HepG2 (cell line): ENCODE results near the gene SBK2. TPM values are rescaled to one million over a fixed set of nuclear protein-coding genes. Genes with fewer than 3 reads are reported as not detected.

Source experiments
- ATAC-seq: fragments of 200-7000 bp; cut with Tn5 transposase; 3 replicates; pipeline ENCODE4 v1.9.1; 2020; ENCODE audit warnings: mild to moderate bottlenecking, moderate library complexity
- BruUV-seq: library from RNA; stranded (reverse); fragments of 400-500 nt; replicated peaks from 2 replicates; lab custom pipeline; 2021; lab: Mats Ljungman, UMichigan
- CTCF ChIA-PET: fragments of 300-600 bp; formaldehyde crosslinking; extraction: SDS; loops from one replicate; lab custom pipeline; 2021; ENCODE audit warnings: low total read pairs, inconsistent platforms, low intra/inter-chr PET ratio; lab: Yijun Ruan, JAX
- POLR2A ChIA-PET: fragments of 350-600 bp; sonication (Branson Sonifier 250); formaldehyde crosslinking; loops from one replicate; lab custom pipeline; 2020; ENCODE audit warnings: antibody characterized with exemption, inconsistent platforms; lab: Yijun Ruan, JAX
- DNase-seq: peaks from one replicate; pipeline ENCODE4 v3.0.0-alpha.2; 2015; ENCODE audit warnings: low spot score
- FAIRE-seq: peaks from 3 replicates; lab custom pipeline; 2011; peaks lifted over from hg19 to GRCh38; lab: Jason Lieb, UNC
- H2AFZ ChIP-seq: one replicate; pipeline ENCODE4 v1.6.1; 2011; ENCODE audit warnings: low read length, inconsistent platforms
- H3K27ac ChIP-seq: fragments of 300-600 bp; 3 replicates; pipeline ENCODE4 v1.8.0; 2011; ENCODE audit warnings: mixed run types, mild to moderate bottlenecking, mixed read lengths, low read length, inconsistent platforms; ENCODE audit not compliant: insufficient read depth; ENCODE audit errors: extremely low read length
- H3K27me3 ChIP-seq, 2 experiments: fragments of 200-600 bp in 1 of 2; 2 replicates in 1 of 2; 3 replicates in 1 of 2; pipeline versions ENCODE4 v1.6.0 to v1.8.0; 2011; ENCODE audit warnings: low read length in 2 of 2, mild to moderate bottlenecking in 2 of 2, moderate library complexity in 2 of 2, inconsistent platforms in 1 of 2; ENCODE audit not compliant: insufficient read depth in 2 of 2, control insufficient read depth in 1 of 2
- H3K36me3 ChIP-seq, 2 experiments: fragments of 200-600 bp in 1 of 2; replicated peaks in 1 of 2; 2 replicates in 1 of 2; 3 replicates in 1 of 2; pipeline versions ENCODE4 v1.5.1 to v1.8.0; 2011; ENCODE audit warnings: low read length in 2 of 2, inconsistent platforms in 1 of 2; ENCODE audit not compliant: insufficient read depth in 2 of 2, control insufficient read depth in 1 of 2
- H3K4me1 ChIP-seq: 2 replicates; pipeline ENCODE4 v1.5.1; 2012; ENCODE audit warnings: low read length, inconsistent platforms; ENCODE audit not compliant: insufficient read depth
- H3K4me2 ChIP-seq: 2 replicates; pipeline ENCODE4 v1.6.0; 2011; ENCODE audit warnings: low read depth, low read length, inconsistent platforms
- H3K4me3 ChIP-seq, 3 experiments: fragments of 200-600 bp in 1 of 3; sonication (generic), shearing (Covaris generic) in 1 of 3; replicated peaks in 1 of 3; 2 replicates each; pipeline ENCODE4 v1.5.1; 2011 to 2016; ENCODE audit warnings: low read length in 3 of 3, inconsistent platforms in 2 of 3, low read depth in 2 of 3, mild to moderate bottlenecking in 2 of 3, control low read depth in 1 of 3, mixed read lengths in 1 of 3; ENCODE audit not compliant: insufficient read depth in 1 of 3
- H3K79me2 ChIP-seq: one replicate; pipeline ENCODE4 v1.6.1; 2011; ENCODE audit warnings: low read length, inconsistent platforms; ENCODE audit not compliant: insufficient read depth
- H3K9ac ChIP-seq: 2 replicates; pipeline ENCODE4 v1.6.0; 2011; ENCODE audit warnings: mild to moderate bottlenecking, low read depth, low read length, inconsistent platforms; ENCODE audit not compliant: insufficient read depth
- H3K9me3 ChIP-seq: 2 replicates; pipeline ENCODE4 v1.5.1; 2012; ENCODE audit warnings: mild to moderate bottlenecking, low read length
- H4K20me1 ChIP-seq: 2 replicates; pipeline ENCODE4 v1.6.0; 2011; ENCODE audit warnings: inconsistent platforms, mild to moderate bottlenecking, low read length, moderate library complexity; ENCODE audit not compliant: insufficient read depth
- AGO1 ChIP-seq: fragments of 200-400 bp; formaldehyde crosslinking; IDR thresholded peaks from 2 replicates; pipeline ENCODE4 v1.6.1; 2017; ENCODE audit warnings: mild to moderate bottlenecking, low read depth, low read length, moderate library complexity; ENCODE audit not compliant: poor library complexity, severe bottlenecking
- BCL6 ChIP-seq: IDR thresholded peaks from 2 replicates; pipeline ENCODE4 v1.6.1; 2016; ENCODE audit warnings: missing genetic modification reagents, missing compliant biosample characterization
- JUNB ChIP-seq: sonication (generic); formaldehyde crosslinking; IDR thresholded peaks from 2 replicates; pipeline ENCODE4 v1.8.0; 2022; ENCODE audit warnings: missing genetic modification reagents, mild to moderate bottlenecking, borderline replicate concordance
- PHF8 ChIP-seq: sonication (generic); formaldehyde crosslinking; IDR thresholded peaks from 2 replicates; pipeline ENCODE4 v1.5.0; 2020; ENCODE audit warnings: missing genetic modification reagents
- RELA ChIP-seq: sonication (generic); formaldehyde crosslinking; IDR thresholded peaks from 2 replicates; pipeline ENCODE4 v1.4.0; 2020; ENCODE audit warnings: missing genetic modification reagents
- SNAI1 ChIP-seq: sonication (generic); formaldehyde crosslinking; IDR thresholded peaks from 2 replicates; pipeline ENCODE4 v1.5.0; 2020; ENCODE audit warnings: mild to moderate bottlenecking, missing genetic modification reagents, borderline replicate concordance
- THRA ChIP-seq: sonication (generic); formaldehyde crosslinking; IDR thresholded peaks from 2 replicates; pipeline ENCODE4 v1.4.0; 2020; ENCODE audit warnings: missing genetic modification reagents, borderline replicate concordance
- ZNF773 ChIP-seq: sonication (generic); formaldehyde crosslinking; IDR thresholded peaks from 2 replicates; pipeline ENCODE4 v1.4.0; 2020; ENCODE audit warnings: missing genetic modification reagents, borderline replicate concordance
- ZNF780A ChIP-seq: sonication (generic); formaldehyde crosslinking; IDR thresholded peaks from 2 replicates; pipeline ENCODE4 v1.8.0; 2022; ENCODE audit warnings: mild to moderate bottlenecking, missing genetic modification reagents, moderate library complexity
- ZNF816 ChIP-seq: sonication (generic); formaldehyde crosslinking; IDR thresholded peaks from 2 replicates; pipeline ENCODE4 v1.8.0; 2022; ENCODE audit warnings: missing genetic modification reagents, mild to moderate bottlenecking, borderline replicate concordance
- whole genome bisulfite sequencing: methylation state at CpG from one replicate; pipeline ENCODE4 v1.1.6; 2017; ENCODE audit warnings: low lambda C conversion rate; 5-methylcytosine and 5-hydroxymethylcytosine counted together
- in situ Hi-C: cut with HindIII; loops from 2 replicates; pipeline ENCODE4 v1.10.0; 2017; ENCODE audit warnings: low pct_unique_long_range_greater_than_20kb; ENCODE audit not compliant: extremely low pct_ligation_motif_present
- intact Hi-C: fragments of 100-400 bp; cut with micrococcal nuclease; formaldehyde crosslinking; loops from one replicate; pipeline ENCODE4 v1.10.0; 2022; ENCODE audit not compliant: unreplicated experiment
- polyA plus RNA-seq, 8 experiments: library from polyadenylated mRNA; depleted of rRNA in 3 of 8; stranded (reverse) in 7 of 8; unstranded in 1 of 8; fragments of >200 nt; fragmentation: Illumina TruSeq in 4 of 8; extraction: Trizol in 4 of 8; gene quantifications; 2 replicates each; pipeline versions ENCODE4 v1.2.1 to v1.2.3, GENCODE V29; 2011 to 2016; ENCODE audit warnings: low read depth in 4 of 8, missing spikeins in 1 of 8, mixed read lengths in 1 of 8; ENCODE audit not compliant: insufficient read depth in 1 of 8
- total RNA-seq, 5 experiments: library from RNA; depleted of rRNA; stranded (reverse); fragments of >200 nt; fragmentation: Illumina TruSeq; extraction: Trizol; gene quantifications; 2 replicates each; pipeline ENCODE4 v1.2.3, GENCODE V29; 2016; ENCODE audit warnings: low read depth in 1 of 5
- TF ChIP-seq, protein P1 (sequence below): IDR thresholded peaks from 2 replicates; pipeline ENCODE4 v1.6.1; 2012; ENCODE audit warnings: inconsistent platforms

Gene SBK2
- total and polyA plus RNA-seq, 2 of the 13 experiments (the other 11 are each of a cell fraction or from before 2014, with no cell fraction given) = 0.24 TPM; not detected in 1

- peaks cover 16% of the 10 kb centered on the region for H3K4me1 ChIP-seq
- TF ChIP-seq, protein P1, sequence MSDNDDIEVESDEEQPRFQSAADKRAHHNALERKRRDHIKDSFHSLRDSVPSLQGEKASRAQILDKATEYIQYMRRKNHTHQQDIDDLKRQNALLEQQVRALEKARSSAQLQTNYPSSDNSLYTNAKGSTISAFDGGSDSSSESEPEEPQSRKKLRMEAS = no peak
- TF ChIP-seq ZNF816 (CRISPR knock-in tag) = no peak
- TF ChIP-seq BCL6 = no peak
- TF ChIP-seq THRA = no peak
- no peak for TF ChIP-seq SNAI1
- TF ChIP-seq RELA (CRISPR knock-in tag) = no peak
- no peak for TF ChIP-seq ZNF780A
- no peak for TF ChIP-seq JUNB (CRISPR knock-in tag)
- no peak for TF ChIP-seq AGO1
- TF ChIP-seq ZNF773 (CRISPR knock-in tag) = no peak
- no peak for TF ChIP-seq PHF8 (CRISPR knock-in tag)
- no peak overlapping the region for H2AFZ ChIP-seq
- H3K4me3 ChIP-seq = no peak overlapping the region
- H3K27me3 ChIP-seq = peaks cover 0 to 5% of the 10 kb centered on the region in 2 experiments; a peak in 2 of 5 replicates
- ATAC-seq (peak; percentile 54), DNase-seq (no peak), FAIRE-seq (no peak)
- intact Hi-C loops (no loop called here), in situ Hi-C loops (no loop called here)
- 25% methylated on average over 12 of the region's 12 CpGs for WGBS
- BruUV-seq = no TSS peak
- ChIA-PET POLR2A (no interaction called here), CTCF (no interaction called here)
- H3K4me2 ChIP-seq = peak overlapping the region; percentile 29; the same call in 1 of the 2 replicates
- no peaks in the 10 kb centered on the region for H3K79me2 ChIP-seq
- H3K9ac ChIP-seq = no peak overlapping the region
- no peaks in the 10 kb centered on the region for H3K36me3 ChIP-seq
- no peak overlapping the region for H3K27ac ChIP-seq
- H4K20me1 ChIP-seq = no peaks in the 10 kb centered on the region
- H3K9me3 ChIP-seq = no peaks in the 10 kb centered on the region
Observed at GRCh38 chr19:55563261-55563690, 26.3 kb upstream of the SBK2 start.
